Measurements from ENCODE around the gene SLC22A23. TPM values are rescaled to one million over a fixed set of nuclear protein-coding genes. Genes with fewer than 3 reads are reported as not detected.

Gene SLC22A23
- total and polyA plus RNA-seq, 2 experiments from 2014 or later: 6.1 to 38.3 TPM

GRCh38 chr6:3369985-3370360, 86.9 kb downstream of the SLC22A23 start:
- Histone ChIP-seq H3K27me3 (ENCODE audit: insufficient read depth) (no peaks in the 10 kb centered on the region), H3K4me1 (ENCODE audit: insufficient read depth) (peaks cover 12% of the 10 kb centered on the region), H4K20me1 (replicated peaks; ENCODE audit: insufficient read depth) (peaks cover 5% of the 10 kb centered on the region; the same call in 1 of the 2 replicates), H3F3A (replicated peaks; ENCODE audit: low read depth) (no peaks in the 10 kb centered on the region), H3K4me2 (no peak overlapping the region), H3K36me3 (ENCODE audit: insufficient read depth) (no peaks in the 10 kb centered on the region), H3K27ac (ENCODE audit: low read depth) (no peak overlapping the region), H3K4me3 (no peak overlapping the region), H3K79me2 (replicated peaks; ENCODE audit: insufficient read depth) (peaks cover 36% of the 10 kb centered on the region), H3K9me2 (ENCODE audit: insufficient read depth) (no peaks in the 10 kb centered on the region), H2AFZ (no peak overlapping the region)
- peaks cover 54% of the 10 kb centered on the region for H3K4me1 Mint-ChIP-seq
- DNase-seq (ENCODE audit: low spot score) (no peak), ATAC-seq (no peak)
- TF ChIP-seq CREB1 (CRISPR knock-in tag; IDR thresholded peaks at IDR 0.05; ENCODE audit: low read depth): no peak
- no peak for TF ChIP-seq ETS1 (IDR thresholded peaks at IDR 0.05)
- TF ChIP-seq POLR2AphosphoS5 (IDR thresholded peaks at IDR 0.05; ENCODE audit: low read depth): no peak
- TF ChIP-seq ZNF331 (CRISPR knock-in tag; IDR thresholded peaks at IDR 0.05; ENCODE audit: low read depth): no peak
- no peak for TF ChIP-seq EZH2phosphoT487 (IDR thresholded peaks at IDR 0.05; ENCODE audit: unreplicated experiment)
- no peak for TF ChIP-seq ZNF462 (CRISPR knock-in tag; IDR thresholded peaks at IDR 0.05)
- H3K36me3 Mint-ChIP-seq (ENCODE audit: low read depth): peaks cover 15% of the 10 kb centered on the region
- H3K27me3 Mint-ChIP-seq (ENCODE audit: insufficient read depth, low read depth, poor library complexity): no peaks in the 10 kb centered on the region
- no peak overlapping the region for H3K4me3 Mint-ChIP-seq
- peak overlapping the region; percentile 56; the same call in 1 of the 2 replicates for H3K27ac Mint-ChIP-seq
- no peaks in the 10 kb centered on the region for H3K9me3 Mint-ChIP-seq
